Midbrain (tissue), 1 donor: ENCODE measurements around the gene DNAJC18.
A peak's percentile ranks its signal among the peaks of the same experiment; 100 is the strongest.
"Not testable (repeated sequence)": the region's sequence is repeated elsewhere in the genome, so short reads cannot be mapped to it uniquely, and the experiment has no call there.

Experiments
- DNase-seq: peaks from one replicate; lab custom pipeline; 2025; lab: John Stamatoyannopoulos, UW

The DNAJC18 gene

DNA sequence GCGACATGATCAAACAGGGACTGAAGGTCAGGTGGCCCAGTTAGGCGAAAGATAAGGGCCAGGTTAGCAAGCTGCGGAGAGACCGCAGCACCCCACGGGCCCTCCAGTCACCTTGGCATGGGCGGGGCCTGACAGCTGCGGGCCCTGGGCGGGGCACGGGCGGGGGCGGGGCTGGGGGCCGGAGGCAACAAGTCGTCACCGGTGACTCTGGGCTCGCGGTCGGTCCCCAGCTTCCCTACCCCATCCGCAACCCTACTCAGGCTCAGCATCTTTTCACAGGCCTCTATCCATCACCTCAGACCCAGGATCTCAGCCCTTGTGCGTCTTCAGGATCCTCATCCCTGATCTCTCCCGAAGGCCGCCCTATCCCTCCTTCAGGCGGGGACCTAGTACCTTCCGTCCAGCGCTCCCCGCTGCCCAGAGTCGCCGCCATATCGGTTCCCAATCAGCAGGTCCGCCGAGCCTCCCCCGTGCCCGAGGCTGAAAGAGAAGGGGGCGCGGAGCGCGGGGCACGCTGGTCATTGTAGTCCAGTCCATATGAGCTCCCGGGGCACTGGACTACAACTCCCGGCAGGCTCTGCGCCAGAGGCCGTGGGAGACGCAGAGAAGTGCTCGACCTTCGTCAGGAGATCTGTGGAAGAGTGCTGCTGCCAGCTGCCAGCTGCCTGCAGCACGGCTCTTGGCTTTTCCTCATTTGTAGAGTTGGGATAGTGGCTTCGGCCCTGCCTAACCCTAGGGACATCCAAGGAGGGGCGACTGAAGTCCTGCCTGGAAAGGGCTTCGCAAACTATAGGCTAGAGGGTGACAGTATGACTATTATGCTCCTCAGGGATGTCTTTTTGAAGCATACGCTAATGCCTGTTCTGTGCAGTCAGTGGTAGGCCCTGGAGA is at the start of gene DNAJC18:
Gene DNAJC18, minus strand, starts transcription at position 513 of the 891 bp plus-strand sequence. Its CDS starts 80 bp downstream, at position 433.
- peak; percentile 93 for DNase-seq

DNA sequence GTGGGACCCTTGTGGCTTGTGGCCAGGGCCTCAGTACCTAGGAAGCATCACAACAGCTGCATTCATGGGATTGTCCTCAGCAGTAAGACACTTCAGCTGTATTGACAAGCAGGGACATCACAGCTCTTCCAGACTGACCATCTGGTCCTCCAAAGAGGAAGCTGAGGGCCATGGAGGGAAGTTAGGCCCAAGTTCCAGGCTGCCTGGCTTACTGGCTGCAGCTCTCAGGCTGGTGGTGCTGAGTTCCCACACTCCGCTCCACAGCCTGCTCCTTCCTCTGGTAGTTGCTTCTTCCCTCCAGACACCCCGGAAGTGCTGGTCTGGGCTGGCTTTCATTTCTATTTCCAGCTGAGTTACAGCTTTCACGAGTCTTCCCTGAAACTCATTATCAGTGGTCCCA is 48.9 kb upstream of the DNAJC18 start:
- DNase-seq, result peak; percentile 27

DNA sequence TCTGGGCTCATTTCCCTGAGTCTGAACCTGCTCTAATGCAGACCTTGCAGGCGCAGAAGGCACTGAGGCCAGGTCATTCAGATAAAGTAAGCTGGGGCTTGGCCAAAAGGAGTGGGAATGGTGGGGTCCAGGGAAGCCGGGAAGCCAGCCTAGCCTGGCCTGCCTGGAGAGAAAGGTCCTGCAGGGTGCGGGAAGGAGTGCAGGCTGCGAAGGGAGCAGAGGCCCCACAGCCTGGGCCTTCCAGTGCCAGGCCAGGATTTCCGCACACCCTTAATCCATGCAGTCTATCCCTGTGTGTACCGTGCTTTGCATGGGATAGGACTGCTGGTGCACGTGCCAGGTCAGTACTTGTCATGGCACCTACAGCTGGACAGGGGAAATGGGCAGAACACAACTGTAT is 46.9 kb upstream of the DNAJC18 start:
- no peak for DNase-seq

DNA sequence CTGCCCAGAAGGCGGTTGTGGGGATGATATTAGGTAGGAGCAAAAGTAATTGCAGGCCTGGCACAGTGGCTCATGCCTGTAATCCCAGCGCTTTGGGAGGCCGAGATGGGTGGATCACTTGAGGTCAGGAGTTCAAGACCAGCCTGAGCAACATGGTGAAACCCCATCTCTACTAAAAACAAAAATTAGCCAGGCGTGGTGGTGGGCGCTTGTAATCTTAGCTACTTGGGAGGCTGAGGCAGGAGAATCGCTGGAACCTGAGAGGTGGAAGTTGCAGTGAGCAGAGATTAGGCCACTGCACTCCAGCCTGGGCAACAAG is 43.5 kb upstream of the DNAJC18 start:
- DNase-seq, result not testable (repeated sequence)

DNA sequence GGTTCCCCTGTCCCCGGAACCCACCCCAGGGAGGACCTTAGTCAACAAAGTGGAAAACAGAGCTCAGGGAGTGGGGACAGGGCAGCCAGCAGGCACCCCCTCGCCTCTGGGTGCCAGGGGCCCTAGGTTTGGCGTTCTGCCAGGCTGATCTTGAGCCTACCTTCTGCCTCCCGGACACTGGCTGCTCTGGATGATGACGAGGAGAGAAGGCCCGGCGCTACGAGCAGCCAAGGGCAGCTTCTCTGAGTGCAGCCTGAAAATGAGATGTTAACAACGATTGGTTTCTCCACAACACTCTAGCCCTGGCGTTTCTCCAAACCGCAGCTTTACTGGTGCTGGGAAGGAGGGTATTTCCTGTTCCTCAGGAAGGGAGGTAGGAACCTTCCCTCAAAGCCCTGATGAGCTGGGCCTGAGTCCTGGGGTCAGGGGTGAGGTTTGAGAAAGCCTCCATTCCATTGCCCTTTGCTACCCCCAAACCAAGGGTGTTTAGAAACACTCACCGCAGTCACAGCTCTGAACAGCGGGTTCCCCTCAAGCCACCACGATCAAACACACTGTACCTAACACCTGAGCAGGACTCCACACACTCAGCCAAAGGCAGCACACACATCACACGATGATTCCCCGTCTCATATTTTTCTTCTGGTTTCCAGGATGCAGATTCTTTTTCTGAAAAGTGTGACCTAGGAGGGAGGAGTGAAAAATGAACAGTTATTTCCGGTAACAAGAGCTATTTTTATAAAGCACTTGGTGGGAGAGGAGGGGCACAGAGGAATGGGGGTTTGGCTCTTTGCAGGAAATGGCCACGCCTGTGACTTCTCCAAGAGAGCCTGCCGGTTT is 42.9 kb upstream of the DNAJC18 start, which contains the start of gene STING1:
Gene STING1, minus strand, starts transcription at position 709 of the 840 bp plus-strand sequence. CDS start 1,054 bp downstream, outside the sequence.
- DNase-seq, result peak; percentile 10

DNA sequence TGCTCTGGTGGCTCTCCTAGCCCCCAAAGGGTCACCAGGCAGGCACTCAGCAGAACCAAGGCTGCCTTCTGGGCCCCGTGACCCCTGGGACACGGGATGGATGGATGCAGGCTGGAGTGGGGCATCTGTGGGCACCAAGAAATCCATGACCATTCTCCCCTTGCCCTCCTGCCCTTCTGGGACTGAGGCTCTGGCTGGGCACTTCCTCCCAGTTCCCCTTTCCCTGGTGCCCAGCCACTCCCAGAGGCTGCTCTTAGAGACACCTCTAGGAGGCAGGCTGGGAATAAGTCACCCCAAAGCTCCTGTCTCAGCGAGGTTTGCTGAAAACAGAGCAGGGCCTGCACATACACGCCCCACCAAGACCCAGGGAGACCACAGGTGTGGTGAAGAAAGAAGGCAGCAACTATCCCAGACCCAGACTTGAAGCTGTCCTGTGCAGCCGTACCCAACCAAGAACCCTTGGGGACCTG is 42.3 kb upstream of the DNAJC18 start:
- DNase-seq, result no peak

DNA sequence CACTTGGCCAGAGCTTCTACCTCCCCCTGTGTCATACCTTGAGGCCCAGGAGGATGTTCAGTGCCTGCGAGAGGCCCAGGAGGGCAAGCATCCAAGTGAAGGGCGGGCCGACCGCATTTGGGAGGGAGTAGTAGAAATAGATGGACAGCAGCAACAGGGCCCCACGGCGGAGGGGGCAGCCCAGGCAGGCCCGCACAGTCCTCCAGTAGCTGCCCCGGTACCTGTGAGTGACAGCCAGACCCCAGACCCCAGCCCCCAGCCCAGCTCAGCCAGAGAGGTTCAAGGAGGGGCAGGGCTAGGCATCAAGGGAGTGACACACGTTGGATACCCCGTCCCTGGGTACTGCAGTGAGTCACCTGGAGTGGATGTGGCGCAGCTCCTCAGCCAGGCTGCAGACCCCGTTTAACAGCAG is 41.8 kb upstream of the DNAJC18 start:
- DNase-seq, result no peak

DNA sequence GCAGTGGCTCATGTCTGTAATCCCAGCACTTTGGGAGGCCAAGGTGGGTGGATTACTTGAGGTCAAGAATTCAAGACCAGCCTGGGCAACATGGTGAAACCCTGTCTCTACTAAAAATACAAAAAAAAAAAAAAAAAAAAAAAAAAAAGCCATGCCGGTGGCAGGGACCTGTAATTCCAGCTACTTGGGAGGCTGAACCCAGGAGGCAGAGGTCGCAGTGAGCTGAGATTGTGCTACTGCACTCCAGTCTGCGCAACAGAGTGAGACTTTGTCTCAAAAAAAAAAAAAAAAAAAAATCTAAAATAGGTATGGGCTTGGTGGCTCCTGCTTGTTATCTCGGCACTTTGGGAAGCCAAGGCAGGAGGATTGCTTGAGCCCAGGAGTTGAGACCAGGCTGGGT is 40.4 kb upstream of the DNAJC18 start:
- DNase-seq, result not testable (repeated sequence)

DNA sequence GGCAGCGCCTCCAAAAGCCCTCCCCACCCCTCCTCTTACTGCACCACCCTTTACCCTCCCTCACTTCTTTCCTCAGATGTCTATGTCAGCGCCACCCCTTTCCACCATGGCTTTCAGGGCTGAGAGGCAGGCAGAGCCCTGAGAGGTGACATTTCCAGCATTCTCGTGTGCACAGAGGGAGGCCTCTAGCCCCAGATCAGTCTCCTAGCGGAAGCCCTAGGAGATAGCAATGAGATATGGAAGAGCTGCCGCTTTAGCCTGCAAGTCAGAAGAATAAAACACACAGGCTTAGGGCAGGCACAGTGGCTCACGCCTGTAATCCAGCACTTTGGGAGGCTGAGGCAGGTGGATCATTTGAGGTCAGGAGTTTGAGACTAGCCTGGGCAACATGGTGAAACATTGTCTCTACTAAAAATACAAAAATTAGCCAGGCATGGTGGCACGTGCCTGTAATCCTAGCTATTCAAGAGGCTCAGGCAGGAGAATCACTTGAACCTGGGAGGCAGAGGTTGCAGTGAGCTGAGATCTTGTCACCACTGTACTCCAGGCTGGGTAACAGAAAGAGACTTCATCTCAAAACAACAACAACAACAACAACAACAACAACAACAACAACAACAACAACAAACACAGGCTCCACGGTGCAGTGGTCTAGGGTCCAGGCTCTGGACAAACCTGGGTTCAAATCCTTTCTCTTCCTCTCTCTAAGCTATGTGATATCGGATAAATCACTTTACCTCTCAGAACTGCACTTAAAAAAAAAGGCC is 39.5 kb upstream of the DNAJC18 start:
- DNase-seq, result not testable (repeated sequence)

DNA sequence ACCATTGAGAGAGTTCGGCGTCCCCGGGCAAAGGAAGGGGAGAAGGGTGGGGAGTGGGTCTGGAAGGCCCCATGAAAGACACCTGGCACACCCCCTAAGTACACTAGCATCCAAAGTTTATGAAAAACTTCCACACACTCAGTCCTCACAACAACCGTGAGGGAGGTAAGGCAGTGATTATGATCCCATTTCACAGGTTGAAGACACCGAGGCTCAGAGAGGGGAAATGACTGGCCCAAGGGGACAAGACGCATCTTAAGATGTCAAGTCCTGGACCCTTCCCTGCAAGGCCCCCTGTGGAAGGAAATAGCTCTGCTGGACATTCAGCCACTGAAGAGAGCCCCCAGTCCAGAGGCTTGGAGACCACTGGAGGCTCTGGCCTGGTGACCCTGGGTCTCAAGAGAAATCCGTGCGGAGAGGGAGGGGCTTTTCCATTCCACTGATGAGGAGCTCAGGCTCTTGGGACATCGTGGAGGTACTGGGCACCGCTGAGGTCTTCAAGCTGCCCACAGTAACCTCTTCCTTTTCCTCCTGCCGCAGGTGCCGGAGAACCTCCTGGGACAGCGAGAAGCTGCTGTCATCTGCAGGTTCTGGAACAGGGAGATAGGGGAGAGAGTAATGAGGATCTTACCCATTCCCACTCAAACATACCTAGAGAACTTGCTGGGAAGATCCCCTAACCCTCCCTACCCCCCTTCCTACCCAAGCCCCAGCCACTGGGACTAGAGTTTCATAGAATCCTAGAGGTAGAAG is 36.7 kb upstream of the DNAJC18 start:
- no peak for DNase-seq

DNA sequence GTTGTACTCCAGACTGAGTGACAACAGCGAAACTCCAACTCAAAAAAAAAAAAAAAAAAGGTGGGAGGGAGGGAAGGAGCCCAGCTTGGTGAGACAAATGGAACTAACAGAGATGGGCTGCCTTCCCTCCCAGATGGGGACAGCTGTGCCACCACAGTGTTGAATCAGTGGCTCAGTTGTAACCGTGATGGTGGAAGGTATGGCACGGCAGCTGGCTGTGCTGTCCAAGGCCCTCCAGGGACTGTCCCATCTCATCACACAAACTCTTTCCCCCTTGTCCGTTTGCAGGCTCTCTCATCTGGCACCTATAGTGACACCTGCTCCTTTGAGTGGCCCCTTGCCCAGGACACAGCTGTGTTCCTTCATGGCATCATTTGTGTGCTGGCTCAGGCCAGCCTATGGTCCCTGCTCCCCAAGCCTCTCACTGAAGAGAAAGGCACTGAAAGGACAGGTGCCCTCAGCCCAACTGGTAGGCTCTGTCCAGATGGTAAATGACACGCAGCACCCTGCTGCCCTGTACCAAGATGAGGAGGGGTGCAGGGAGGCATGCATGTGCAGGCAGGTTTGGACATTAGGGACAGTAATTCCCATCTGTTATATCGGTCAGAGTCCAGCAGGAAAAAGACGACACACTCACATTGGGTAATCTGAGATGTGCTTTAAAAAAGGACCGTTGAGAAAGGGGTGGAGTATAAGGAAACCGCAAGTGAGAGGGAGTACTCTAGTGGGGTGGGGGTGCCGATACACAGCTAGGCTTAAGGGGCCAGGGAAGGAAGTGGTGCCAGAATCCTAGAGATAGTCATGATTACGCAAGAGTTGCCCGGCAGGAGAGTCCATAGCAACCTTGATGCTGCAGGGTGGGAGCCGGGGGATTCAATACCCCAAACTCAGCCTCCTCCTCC is 35.8 kb upstream of the DNAJC18 start:
- DNase-seq, result no peak

DNA sequence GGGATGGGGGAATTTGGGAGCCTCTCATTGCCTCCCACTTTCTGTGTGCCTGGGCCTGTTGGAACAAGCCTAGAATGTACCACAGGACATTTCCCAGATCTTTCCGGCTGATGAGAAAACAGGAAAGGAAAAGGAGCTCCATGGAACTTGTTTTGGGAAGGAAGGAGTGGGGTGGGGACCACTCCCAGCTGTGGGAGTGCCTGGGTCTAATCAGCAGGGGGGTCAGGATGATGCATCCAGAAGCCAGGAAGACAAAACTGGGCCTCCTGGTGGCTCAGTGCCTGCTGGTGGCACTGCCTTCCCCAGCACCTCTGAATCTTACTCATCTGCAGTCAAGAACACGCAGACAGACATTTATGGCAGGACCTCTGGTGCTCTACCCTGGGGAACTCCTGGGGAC is 34.2 kb upstream of the DNAJC18 start:
- DNase-seq, result no peak

DNA sequence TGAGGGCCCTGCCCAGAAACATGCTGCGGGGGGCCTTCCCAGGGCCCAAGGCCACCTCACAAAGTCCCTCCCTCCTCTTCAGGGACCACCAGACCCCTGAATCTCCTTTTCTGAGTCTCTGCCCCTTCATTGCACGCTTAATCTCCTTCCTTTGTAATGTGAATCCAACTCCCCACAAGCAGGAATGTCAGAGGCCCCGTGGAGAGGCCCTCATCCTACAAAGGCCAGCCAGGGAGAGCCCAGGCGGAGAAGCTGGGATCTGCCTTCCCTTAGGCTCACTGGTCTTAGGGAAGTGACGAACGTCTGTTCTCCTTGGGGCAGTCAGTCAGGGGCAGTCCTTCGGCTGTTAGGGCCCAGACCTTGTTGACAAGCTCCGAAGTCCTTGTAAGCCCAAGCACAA is 33.8 kb upstream of the DNAJC18 start:
- DNase-seq, result no peak

DNA sequence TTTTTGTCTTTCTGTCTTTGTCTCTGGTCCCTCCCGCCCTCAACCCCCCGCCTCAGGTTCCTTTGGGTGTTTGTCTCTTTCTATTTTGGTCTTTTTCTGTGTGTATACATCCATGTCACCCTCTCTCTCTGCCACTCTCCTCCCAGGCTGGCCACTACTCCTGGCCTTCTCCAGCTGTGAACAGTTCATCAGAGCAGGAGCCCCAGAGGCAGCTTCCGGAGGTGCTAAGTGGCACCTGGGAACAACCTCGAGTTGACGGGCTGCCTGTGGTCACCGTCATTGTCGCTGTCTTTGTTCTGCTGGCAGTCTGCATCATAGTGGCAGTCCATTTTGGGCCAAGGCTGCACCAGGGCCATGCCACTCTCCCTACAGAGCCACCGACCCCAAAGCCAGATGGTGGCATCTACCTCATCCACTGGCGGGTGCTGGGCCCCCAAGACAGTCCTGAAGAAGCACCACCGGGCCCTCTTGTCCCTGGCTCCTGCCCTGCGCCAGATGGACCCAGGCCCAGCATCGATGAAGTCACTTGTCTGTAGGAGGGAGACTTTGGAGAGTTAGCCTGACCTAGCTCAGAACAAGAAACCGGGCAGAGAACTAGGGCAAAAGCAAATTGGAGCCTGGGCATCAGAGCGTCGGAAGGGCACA is 33.2 kb upstream of the DNAJC18 start:
- DNase-seq, result no peak

DNA sequence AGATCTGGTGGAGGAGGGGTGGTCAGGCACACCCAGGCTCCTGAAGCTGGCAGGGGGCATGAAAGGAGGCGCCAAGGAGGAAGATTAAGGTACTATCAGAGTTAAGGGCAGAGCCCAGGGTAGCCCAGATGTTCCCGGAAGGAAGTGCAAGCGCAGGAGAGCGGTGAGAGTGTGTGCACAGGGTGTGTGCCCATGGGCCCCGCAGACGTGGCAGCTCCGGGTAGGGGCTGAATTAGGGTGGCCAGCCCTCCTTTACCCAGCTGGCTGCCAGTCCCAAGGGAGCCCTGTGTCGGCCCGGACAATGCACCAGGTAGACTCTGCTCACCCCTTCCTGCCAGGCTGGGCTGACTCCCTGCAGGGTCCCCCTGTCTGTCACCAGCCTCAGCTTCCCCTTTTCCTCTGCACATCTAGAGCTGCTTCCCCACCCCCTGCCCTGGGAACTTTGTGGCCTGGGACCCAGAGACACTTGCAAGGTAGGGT is 31.5 kb upstream of the DNAJC18 start, which contains the start of gene SMIM33:
Gene SMIM33, plus strand, starts transcription at position 184 of the 480 bp plus-strand sequence. Its CDS starts 118 bp downstream, at position 302.
- no peak for DNase-seq

DNA sequence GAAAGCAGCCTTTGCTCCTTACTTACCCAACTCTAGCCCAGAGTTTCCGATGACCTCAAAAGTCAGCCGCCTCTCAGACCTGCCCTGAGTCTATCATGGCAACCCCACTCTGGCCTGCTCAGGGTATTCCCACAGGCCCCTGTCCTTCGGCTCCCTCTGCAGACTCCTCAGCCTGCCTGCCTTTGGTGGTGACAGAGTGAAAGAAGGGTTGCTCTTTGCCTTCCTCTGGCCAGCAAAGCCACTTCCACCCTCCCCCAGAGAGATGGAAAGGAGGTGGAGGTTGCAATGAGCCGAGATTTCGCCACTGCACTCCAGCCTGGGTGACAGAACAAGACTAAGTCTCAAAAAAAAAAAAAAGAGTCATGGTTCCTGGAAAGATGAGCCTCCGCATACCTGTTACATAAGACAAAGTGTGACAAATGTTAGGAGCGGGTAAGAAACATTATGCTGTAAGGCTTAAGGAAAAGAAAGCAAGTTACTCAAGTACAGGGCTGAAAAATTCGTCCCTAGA is 29.2 kb upstream of the DNAJC18 start:
- DNase-seq, result no peak

DNA sequence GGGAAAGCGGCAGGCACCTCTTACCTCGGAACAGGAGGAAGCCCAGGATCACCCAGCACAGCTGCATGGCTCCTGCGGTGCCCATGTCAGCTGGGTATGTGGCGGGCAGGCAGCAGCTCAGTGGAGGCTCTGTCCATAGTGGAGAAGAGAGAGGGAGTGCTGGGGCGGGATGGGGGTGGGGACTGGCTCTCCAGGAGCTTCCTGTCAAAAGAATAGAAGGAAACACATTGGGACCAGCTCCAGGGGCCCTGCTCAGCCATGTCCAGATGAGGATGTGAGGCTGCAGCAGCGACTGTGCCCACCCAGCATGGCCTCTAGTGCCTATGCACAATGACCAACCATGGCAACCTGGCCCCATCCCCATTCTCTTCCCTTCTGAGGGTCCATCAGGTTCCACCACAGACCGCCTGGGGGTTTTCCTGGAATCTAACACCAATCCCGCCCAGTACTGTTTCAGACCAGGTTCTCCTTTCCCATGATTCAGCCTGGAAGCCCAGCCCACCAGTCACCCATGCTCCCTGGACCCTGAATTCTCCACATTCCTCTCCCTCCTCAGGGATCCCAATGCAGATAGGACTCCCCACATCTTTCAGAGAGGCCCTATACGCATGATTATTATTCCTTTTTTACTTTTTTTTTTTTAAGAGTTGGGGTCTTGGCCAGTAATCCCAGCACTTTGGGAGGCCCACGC is 23.4 kb upstream of the DNAJC18 start, which contains the start of gene ECSCR:
Gene ECSCR, minus strand, starts transcription at position 158 of the 691 bp plus-strand sequence. Its CDS starts 73 bp downstream, at position 85.
- no peak for DNase-seq

DNA sequence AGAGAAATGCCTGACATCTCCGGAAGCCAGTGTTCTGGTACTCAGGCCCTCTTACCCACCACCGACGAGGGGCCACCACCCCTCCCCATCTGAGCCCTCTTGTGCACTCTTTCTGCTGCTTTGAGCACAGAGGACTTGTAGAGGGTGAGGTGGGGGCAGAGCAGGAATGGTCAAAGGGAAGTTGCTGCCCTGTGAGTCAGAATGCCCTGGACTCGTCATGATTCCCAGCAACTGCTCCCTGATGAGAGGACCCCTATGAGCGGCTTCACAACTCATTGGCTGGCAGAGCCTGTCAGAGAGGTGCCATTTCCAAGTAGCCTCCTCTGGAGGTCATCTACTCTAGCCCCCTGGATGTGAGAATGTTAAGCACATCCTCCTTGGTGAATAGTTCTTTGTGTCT is 22.4 kb upstream of the DNAJC18 start:
- no peak for DNase-seq
